GM23248 (cell line): ENCODE measurements around the gene NCEH1. TPM values are rescaled to one million over a fixed set of nuclear protein-coding genes. Genes with fewer than 3 reads are reported as not detected.

Experiments used
- DNase-seq: peaks from one replicate; pipeline ENCODE4 v3.0.0-alpha.2; 2015
- H2AFZ ChIP-seq: fragments of 200-600 bp; sonication (generic); 2 replicates; pipeline ENCODE4 v1.6.1; 2016; ENCODE audit warnings: antibody characterized with exemption
- H3F3A ChIP-seq: fragments of 200-600 bp; sonication (generic); 2 replicates; pipeline ENCODE4 v1.6.1; 2016; ENCODE audit warnings: mild to moderate bottlenecking, antibody characterized with exemption, mixed run types; ENCODE audit not compliant: insufficient read depth
- H3K27ac ChIP-seq: fragments of 200-600 bp; sonication (generic); 2 replicates; pipeline ENCODE4 v1.5.1; 2016; ENCODE audit warnings: mild to moderate bottlenecking
- H3K27me3 ChIP-seq: fragments of 200-600 bp; sonication (generic); replicated peaks from 2 replicates; pipeline ENCODE4 v1.6.1; 2016; ENCODE audit warnings: mild to moderate bottlenecking; ENCODE audit not compliant: insufficient read depth
- H3K36me3 ChIP-seq: fragments of 200-600 bp; sonication (generic); 2 replicates; pipeline ENCODE4 v1.6.1; 2016; ENCODE audit warnings: low read depth, mild to moderate bottlenecking
- H3K4me1 ChIP-seq: fragments of 200-600 bp; sonication (generic); 2 replicates; pipeline ENCODE4 v1.6.1; 2016; ENCODE audit warnings: mild to moderate bottlenecking; ENCODE audit not compliant: insufficient read depth
- H3K4me2 ChIP-seq: fragments of 200-600 bp; sonication (generic); one replicate; pipeline ENCODE4 v1.6.1; 2016; ENCODE audit warnings: mild to moderate bottlenecking; ENCODE audit not compliant: unreplicated experiment
- H3K4me3 ChIP-seq: fragments of 200-600 bp; sonication (generic); 2 replicates; pipeline ENCODE4 v1.5.1; 2016; ENCODE audit warnings: mild to moderate bottlenecking
- H3K79me2 ChIP-seq: fragments of 200-600 bp; sonication (generic); 2 replicates; pipeline ENCODE4 v1.6.1; 2016; ENCODE audit warnings: mild to moderate bottlenecking; ENCODE audit not compliant: insufficient read depth
- H3K9ac ChIP-seq: fragments of 200-600 bp; sonication (generic); 2 replicates; pipeline ENCODE4 v1.6.1; 2016; ENCODE audit warnings: mild to moderate bottlenecking
- H3K9me2 ChIP-seq: fragments of 200-600 bp; sonication (generic); 2 replicates; pipeline ENCODE4 v1.6.1; 2016; ENCODE audit warnings: mixed run types, mild to moderate bottlenecking, moderate library complexity; ENCODE audit not compliant: insufficient read depth
- H3K9me3 ChIP-seq: fragments of 200-600 bp; sonication (generic); one replicate; pipeline ENCODE4 v1.6.1; 2017; ENCODE audit warnings: low read depth
- H4K20me1 ChIP-seq: fragments of 200-600 bp; sonication (generic); 2 replicates; pipeline ENCODE4 v1.6.0; 2016; ENCODE audit not compliant: insufficient read depth
- EZH2 ChIP-seq: fragments of 200-600 bp; sonication (generic); IDR thresholded peaks from 2 replicates; pipeline ENCODE4 v1.6.1; 2018; ENCODE audit warnings: antibody characterized with exemption, mild to moderate bottlenecking; ENCODE audit not compliant: insufficient read depth, poor library complexity, severe bottlenecking
- EZH2phosphoT487 ChIP-seq: fragments of 200-600 bp; sonication (generic); IDR thresholded peaks from 2 replicates; pipeline ENCODE4 v1.6.1; 2018; ENCODE audit warnings: antibody characterized with exemption, moderate library complexity, mild to moderate bottlenecking, low read depth; ENCODE audit not compliant: insufficient read depth
- WGBS, 2 experiments: methylation state at CpG; one replicate each; pipeline ENCODE4 v1.1.6; 2015 to 2017; ENCODE audit warnings: low lambda C conversion rate in 2 of 2, low coverage in 1 of 2; ENCODE audit errors: missing lambda C conversion rate in 2 of 2; 5-methylcytosine and 5-hydroxymethylcytosine counted together
- in situ Hi-C: fragments of 300-500 bp; cut with MboI; formaldehyde crosslinking; loops from 2 replicates; pipeline ENCODE4 v1.15.0; 2020
- polyA plus RNA-seq: library from polyadenylated mRNA; unstranded; fragments of >200 nt; fragmentation: Nextera tagmentation; extraction: Ambion mirVana; gene quantifications from 2 replicates; pipeline ENCODE4 v1.2.1, GENCODE V29; 2016
- total RNA-seq: library from RNA; depleted of rRNA; stranded (reverse); fragments of >200 nt; shearing (Covaris generic); gene quantifications from 2 replicates; pipeline ENCODE4 v1.2.3, GENCODE V29; 2014

The NCEH1 gene
- total and polyA plus RNA-seq, 2 experiments from 2014 or later, result 16.5 to 19.5 TPM

DNA sequence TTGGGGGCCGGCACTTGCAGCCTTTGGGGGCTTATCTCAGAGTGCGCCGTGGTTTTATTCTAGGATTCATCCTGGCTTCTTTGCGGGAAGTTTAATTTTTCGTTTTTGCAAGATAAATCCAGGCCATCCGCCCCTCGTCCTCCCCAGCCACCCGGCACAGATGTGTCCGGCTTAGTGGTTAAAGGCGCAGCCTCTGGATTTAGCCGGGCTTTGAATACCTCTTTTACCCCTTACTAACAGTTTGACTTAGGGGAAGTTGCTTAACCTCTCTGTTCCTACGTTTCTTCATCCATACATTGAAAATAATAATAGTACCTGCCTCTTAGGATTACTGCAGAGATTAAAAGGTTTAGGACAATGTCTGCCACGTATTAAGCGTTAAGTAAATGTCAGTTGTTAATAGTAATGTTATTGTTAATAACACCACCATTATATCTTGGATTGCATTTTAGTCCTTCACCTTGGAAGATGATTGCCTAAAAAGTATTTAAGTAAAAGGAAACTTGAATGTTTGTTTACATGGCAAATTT lies 40.4 kb upstream of the NCEH1 start:
- H3K36me3 ChIP-seq, result peaks cover 10% of the 10 kb centered on the region; the same call in 1 of the 2 replicates
- peak; percentile 66 for DNase-seq
- peaks cover 54% of the 10 kb centered on the region for H3K79me2 ChIP-seq
- in situ Hi-C loops, result no loop called here
- H3F3A ChIP-seq, result peaks cover 21% of the 10 kb centered on the region
- peak overlapping the region; percentile 88 for H3K4me3 ChIP-seq
- peak overlapping the region; percentile 96 for H3K4me2 ChIP-seq
- peaks cover 30% of the 10 kb centered on the region for H3K4me1 ChIP-seq
- no peaks in the 10 kb centered on the region for H3K27me3 ChIP-seq
- peak overlapping the region; percentile 89 for H2AFZ ChIP-seq
- no peaks in the 10 kb centered on the region for H3K9me3 ChIP-seq
- TF ChIP-seq EZH2 (no peak), EZH2phosphoT487 (no peak)
- H3K27ac ChIP-seq, result peak overlapping the region; percentile 88
- H4K20me1 ChIP-seq, result no peaks in the 10 kb centered on the region
- peak overlapping the region; percentile 96 for H3K9ac ChIP-seq
- no peaks in the 10 kb centered on the region for H3K9me2 ChIP-seq
- 0 to 2% methylated on average over 14 of the region's 14 CpGs for WGBS, 2 experiments

DNA sequence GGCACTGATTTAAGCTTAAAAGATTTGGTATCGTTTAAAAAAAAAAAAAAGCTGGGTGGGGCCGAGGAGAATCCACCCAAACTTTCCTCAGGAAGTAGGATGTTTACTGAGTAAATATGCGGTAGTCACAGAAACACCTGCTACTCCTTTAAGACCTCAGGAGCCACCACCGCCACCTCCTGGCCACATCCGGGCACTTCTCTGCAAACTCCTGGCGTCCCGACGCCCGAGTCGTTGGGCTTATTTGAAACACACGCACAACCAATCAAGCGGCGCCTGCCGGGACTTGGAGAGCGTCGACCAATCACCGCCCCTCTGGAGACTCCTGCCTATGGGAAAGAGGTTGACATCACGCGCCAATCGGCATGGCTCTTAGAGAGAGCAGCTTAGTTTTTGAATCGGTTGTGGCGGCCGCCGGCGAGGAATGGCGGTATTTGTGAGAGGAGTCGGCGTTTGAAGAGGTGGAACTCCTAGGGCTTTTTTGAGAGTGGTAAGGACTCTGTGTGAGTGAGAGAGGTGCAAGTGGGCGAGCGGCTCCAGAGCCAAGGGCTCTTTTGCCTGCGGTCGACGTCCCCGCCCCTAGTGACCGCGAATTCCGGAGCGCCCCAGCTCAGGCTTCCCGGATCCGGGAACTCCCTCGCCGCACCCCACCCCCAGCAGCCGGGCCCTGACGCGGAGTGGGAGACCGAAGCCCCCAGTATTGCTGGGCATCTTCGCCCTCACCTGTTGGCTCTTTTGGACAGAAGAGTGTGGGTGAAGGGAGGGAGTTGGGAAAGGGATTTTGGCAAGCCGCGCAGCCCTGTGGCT lies 39.7 kb upstream of the NCEH1 start, which contains the start of gene ECT2:
Gene ECT2, plus strand, starts transcription at position 359 of the 807 bp plus-strand sequence. CDS start 3,805 bp downstream, outside the sequence.
- WGBS, 2 experiments, result 0 to 1% methylated on average over 48 to 49 of the region's 49 CpGs
- TF ChIP-seq EZH2 (no peak), EZH2phosphoT487 (no peak)
- no peaks in the 10 kb centered on the region for H3K27me3 ChIP-seq

GRCh38 chr3:172750069-172750367 lies 39.2 kb upstream of the NCEH1 start:
- in situ Hi-C loops, result no loop called here
- peak overlapping the region; percentile 50 for H2AFZ ChIP-seq

More for the DNA sequence above, 39.7 kb upstream of the NCEH1 start, which contains the start of gene ECT2:
- Histone ChIP-seq H3K4me3 (peak within 1 kb of the TSS; percentile 88), H3K4me1 (peaks cover 30% of the 10 kb centered on the region), H3K79me2 (peaks cover 48% of the 10 kb centered on the region), H3K9ac (peak within 1 kb of the TSS; percentile 98), H3K9me2 (no peaks in the 10 kb centered on the region), H3K36me3 (peaks cover 4% of the 10 kb centered on the region; the same call in 1 of the 2 replicates), H2AFZ (peak within 1 kb of the TSS; percentile 89), H4K20me1 (no peaks in the 10 kb centered on the region), H3K9me3 (no peaks in the 10 kb centered on the region), H3K4me2 (peak within 1 kb of the TSS; percentile 98), H3F3A (peaks cover 21% of the 10 kb centered on the region), H3K27ac (peak within 1 kb of the TSS; percentile 99)
- in situ Hi-C loops, result no loop called here
- peak; percentile 100 for DNase-seq

GRCh38 chr3:172749230-172749965 lies 38.5 kb upstream of the NCEH1 start:
- H3K9me3 ChIP-seq, result no peaks in the 10 kb centered on the region
- peak overlapping the region; percentile 99 for H3K27ac ChIP-seq
- H3K36me3 ChIP-seq, result no peaks in the 10 kb centered on the region
- no peaks in the 10 kb centered on the region for H4K20me1 ChIP-seq
- peak overlapping the region; percentile 50 for H2AFZ ChIP-seq
- in situ Hi-C loops, result no loop called here
- no peaks in the 10 kb centered on the region for H3K9me2 ChIP-seq
- peaks cover 30% of the 10 kb centered on the region for H3K4me1 ChIP-seq
- WGBS, 2 experiments, result 0 to 2% methylated on average over 8 of the region's 8 CpGs
- no peaks in the 10 kb centered on the region for H3K27me3 ChIP-seq
- TF ChIP-seq EZH2phosphoT487, result no peak
- peak overlapping the region; percentile 98 for H3K4me2 ChIP-seq
- DNase-seq, result peak; percentile 96
- H3K4me3 ChIP-seq, result peak overlapping the region; percentile 81
- H3K79me2 ChIP-seq, result peaks cover 36% of the 10 kb centered on the region
- peak overlapping the region; percentile 98 for H3K9ac ChIP-seq
- H3F3A ChIP-seq, result peaks cover 21% of the 10 kb centered on the region

More at GRCh38 chr3:172750069-172750367, 39.2 kb upstream of the NCEH1 start:
- H3K9me2 ChIP-seq, result no peaks in the 10 kb centered on the region
- peak overlapping the region; percentile 98 for H3K9ac ChIP-seq
- 1 to 3% methylated on average over 9 of the region's 9 CpGs for WGBS, 2 experiments
- H3K9me3 ChIP-seq, result no peaks in the 10 kb centered on the region
- DNase-seq, result no peak
- H3K27ac ChIP-seq, result peak overlapping the region; percentile 99
- H3K36me3 ChIP-seq, result no peaks in the 10 kb centered on the region
- H3K4me2 ChIP-seq, result peak overlapping the region; percentile 98
- no peak for TF ChIP-seq EZH2
- no peak for TF ChIP-seq EZH2phosphoT487
- H3F3A ChIP-seq, result peaks cover 21% of the 10 kb centered on the region
- peaks cover 42% of the 10 kb centered on the region for H3K79me2 ChIP-seq
- no peaks in the 10 kb centered on the region for H4K20me1 ChIP-seq
- peak overlapping the region; percentile 81 for H3K4me3 ChIP-seq
- H3K4me1 ChIP-seq, result peaks cover 30% of the 10 kb centered on the region
- no peaks in the 10 kb centered on the region for H3K27me3 ChIP-seq
